Stomach (tissue), 4 donors: ENCODE measurements around the gene MORC1.

Source experiments
- CTCF ChIP-seq, 7 experiments: fragments of 450-650 bp in 4 of 7; fragments of 200-600 bp in 3 of 7; sonication (generic) in 3 of 7; IDR thresholded peaks; one replicate each; pipeline ENCODE4 v1.5.1; 2016 to 2019; ENCODE audit warnings: antibody characterized with exemption in 7 of 7, control low read depth in 2 of 7, mild to moderate bottlenecking in 1 of 7
- POLR2AphosphoS5 ChIP-seq, 3 donors: sonication (generic); formaldehyde crosslinking; IDR thresholded peaks; one replicate each; pipeline ENCODE4 v1.6.1; 2016; ENCODE audit warnings: antibody characterized with exemption in 3 of 3

- TF ChIP-seq CTCF (IDR thresholded peaks at IDR 0.05), result no peak
- no peak for TF ChIP-seq POLR2AphosphoS5 (IDR thresholded peaks at IDR 0.05)
Measured at GRCh38 chr3:109093561-109093960, 24.4 kb downstream of the MORC1 start.
